ENCODE results near the gene SCGB1D2. TPM values are rescaled to one million over a fixed set of nuclear protein-coding genes. Genes with fewer than 3 reads are reported as not detected.

Gene SCGB1D2
- total RNA-seq, 2 experiments from 2014 or later: not detected

GRCh38 chr11:62280452-62280851 lies 38.4 kb downstream of the SCGB1D2 start:
- H3K27me3 Mint-ChIP-seq: peaks cover 4% of the 10 kb centered on the region
- ATAC-seq: no peak
- no peak for DNase-seq
- H3K36me3 Mint-ChIP-seq (ENCODE audit: low read depth): no peaks in the 10 kb centered on the region
- ChIA-PET CTCF (no interaction called here), POLR2A (no interaction called here)
- H3K4me3 Mint-ChIP-seq: no peak overlapping the region
- TF ChIP-seq CTCF (IDR thresholded peaks at IDR 0.05): no peak
- no peak overlapping the region for H3K27ac Mint-ChIP-seq
- H3K4me1 Mint-ChIP-seq (ENCODE audit: low read depth): no peaks in the 10 kb centered on the region
- peaks cover 2% of the 10 kb centered on the region for H3K9me3 Mint-ChIP-seq
- intact Hi-C loops (cut with micrococcal nuclease): no loop called here

Other genes with a start within 250 kb of the SCGB1D2 start
- 100 to 1,000 TPM; 126 to 130 TPM for gene INCENP, start 118.2 kb upstream of the SCGB1D2 start, total RNA-seq
- not detected for gene SCGB1D1, start 52.0 kb upstream of the SCGB1D2 start, total RNA-seq
- not detected for gene SCGB2A1, start 33.6 kb upstream of the SCGB1D2 start, total RNA-seq
- not detected for gene SCGB2A2, start 27.9 kb downstream of the SCGB1D2 start, total RNA-seq
- gene SCGB1D4, start 56.8 kb downstream of the SCGB1D2 start, total RNA-seq: not detected
- gene ASRGL1, start 95.2 kb downstream of the SCGB1D2 start, total RNA-seq: 1 to 10 TPM; 6.4 to 6.7 TPM
- not detected for gene SCGB1A1, start 176.8 kb downstream of the SCGB1D2 start, total RNA-seq

Measured in activated CD8-positive, alpha-beta T cell treated with anti-CD3 and anti-CD28 coated beads for 36 hours (primary cell).